Endothelial cell (in vitro differentiated cells): ENCODE results near the gene NLK. TPM values are rescaled to one million over a fixed set of nuclear protein-coding genes. Genes with fewer than 3 reads are reported as not detected.
"Not testable (repeated sequence)": the region's sequence is repeated elsewhere in the genome, so short reads cannot be mapped to it uniquely, and the experiment has no call there.

Experiments used
- DNase-seq: peaks from one replicate; pipeline ENCODE4 v3.0.0; 2021; ENCODE audit warnings: low spot score
- H3K27ac Mint-ChIP-seq: one replicate; pipeline ENCODE4 v1.8.0; 2021; ENCODE audit warnings: mixed read lengths, inconsistent platforms; ENCODE audit not compliant: unreplicated experiment
- H3K27me3 Mint-ChIP-seq: one replicate; pipeline ENCODE4 v1.8.0; 2021; ENCODE audit warnings: mild to moderate bottlenecking, moderate library complexity, mixed read lengths, inconsistent platforms; ENCODE audit not compliant: unreplicated experiment
- H3K36me3 Mint-ChIP-seq: one replicate; pipeline ENCODE4 v1.8.0; 2021; ENCODE audit warnings: mild to moderate bottlenecking, low read depth, mixed read lengths, inconsistent platforms; ENCODE audit not compliant: unreplicated experiment
- H3K4me1 Mint-ChIP-seq: one replicate; pipeline ENCODE4 v1.8.0; 2021; ENCODE audit warnings: mild to moderate bottlenecking, mixed read lengths, inconsistent platforms; ENCODE audit not compliant: unreplicated experiment
- H3K4me3 Mint-ChIP-seq: one replicate; pipeline ENCODE4 v1.8.0; 2021; ENCODE audit warnings: mild to moderate bottlenecking, mixed read lengths, inconsistent platforms; ENCODE audit not compliant: unreplicated experiment
- H3K9me3 Mint-ChIP-seq: one replicate; pipeline ENCODE4 v1.8.0; 2021; ENCODE audit warnings: mixed read lengths, inconsistent platforms; ENCODE audit not compliant: unreplicated experiment
- total RNA-seq: library from RNA; stranded (reverse); fragmentation: NEBNext Ultra II Directional; extraction: Animal tissue kit (Norgen Biotek cat#: 25700); gene quantifications from one replicate; pipeline ENCODE4 v1.2.1, GENCODE V29; 2021; ENCODE audit not compliant: unreplicated experiment
- TF ChIP-seq, protein P1 (sequence below): fragments of 200-600 bp; sonication (generic); IDR thresholded peaks from one replicate; pipeline ENCODE4 v1.5.0; 2021; ENCODE audit warnings: antibody characterized with exemption; ENCODE audit not compliant: unreplicated experiment

NLK gene
- total RNA-seq, 1 donor from 2014 or later = 53.7 TPM

DNA sequence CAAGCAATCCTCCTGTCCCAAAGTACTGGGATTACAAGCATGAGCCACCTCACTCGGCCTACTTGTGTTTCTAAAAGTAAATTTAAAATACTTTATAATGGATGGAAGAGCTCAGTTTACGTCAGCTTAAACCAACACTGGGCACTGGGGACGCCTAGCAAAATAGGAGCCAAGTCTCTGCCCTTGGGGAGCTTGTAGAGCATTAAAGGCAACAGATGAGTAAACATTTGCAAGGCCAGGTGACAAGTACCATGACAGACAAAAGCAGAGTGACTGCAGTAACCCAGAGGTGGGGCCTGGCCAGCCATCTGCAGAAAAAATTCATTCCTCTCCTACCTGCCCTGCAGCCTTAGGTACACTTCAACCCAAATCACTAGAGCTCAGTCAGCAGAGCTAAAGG is 12.1 kb upstream of the NLK start:
- no peaks in the 10 kb centered on the region for H3K9me3 Mint-ChIP-seq
- TF ChIP-seq, protein P1, sequence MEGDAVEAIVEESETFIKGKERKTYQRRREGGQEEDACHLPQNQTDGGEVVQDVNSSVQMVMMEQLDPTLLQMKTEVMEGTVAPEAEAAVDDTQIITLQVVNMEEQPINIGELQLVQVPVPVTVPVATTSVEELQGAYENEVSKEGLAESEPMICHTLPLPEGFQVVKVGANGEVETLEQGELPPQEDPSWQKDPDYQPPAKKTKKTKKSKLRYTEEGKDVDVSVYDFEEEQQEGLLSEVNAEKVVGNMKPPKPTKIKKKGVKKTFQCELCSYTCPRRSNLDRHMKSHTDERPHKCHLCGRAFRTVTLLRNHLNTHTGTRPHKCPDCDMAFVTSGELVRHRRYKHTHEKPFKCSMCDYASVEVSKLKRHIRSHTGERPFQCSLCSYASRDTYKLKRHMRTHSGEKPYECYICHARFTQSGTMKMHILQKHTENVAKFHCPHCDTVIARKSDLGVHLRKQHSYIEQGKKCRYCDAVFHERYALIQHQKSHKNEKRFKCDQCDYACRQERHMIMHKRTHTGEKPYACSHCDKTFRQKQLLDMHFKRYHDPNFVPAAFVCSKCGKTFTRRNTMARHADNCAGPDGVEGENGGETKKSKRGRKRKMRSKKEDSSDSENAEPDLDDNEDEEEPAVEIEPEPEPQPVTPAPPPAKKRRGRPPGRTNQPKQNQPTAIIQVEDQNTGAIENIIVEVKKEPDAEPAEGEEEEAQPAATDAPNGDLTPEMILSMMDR = no peak
- H3K27me3 Mint-ChIP-seq = no peaks in the 10 kb centered on the region
- no peak for DNase-seq
- no peak overlapping the region for H3K4me3 Mint-ChIP-seq
- no peaks in the 10 kb centered on the region for H3K36me3 Mint-ChIP-seq
- no peak overlapping the region for H3K27ac Mint-ChIP-seq
- peaks cover 3% of the 10 kb centered on the region for H3K4me1 Mint-ChIP-seq

DNA sequence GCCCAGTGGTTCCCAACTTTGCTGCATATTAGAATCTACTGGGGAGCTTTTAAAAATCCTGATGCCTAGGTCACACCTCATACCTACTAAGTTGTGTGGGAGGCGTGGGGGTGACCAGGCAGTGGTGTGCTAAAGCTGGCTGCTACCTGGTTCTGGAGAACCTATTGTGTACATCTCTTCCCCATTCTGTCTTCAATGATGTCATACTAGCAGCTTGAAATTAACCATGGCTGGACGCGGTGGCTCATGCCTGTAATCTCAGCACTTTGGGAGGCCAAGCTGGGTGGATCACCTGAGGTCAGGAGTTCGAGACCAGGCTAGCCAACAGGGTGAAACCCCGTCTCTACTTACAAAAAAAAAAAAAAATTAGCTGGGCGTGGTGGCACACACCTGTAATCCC is 11.3 kb upstream of the NLK start:
- H3K36me3 Mint-ChIP-seq = no peaks in the 10 kb centered on the region
- TF ChIP-seq, protein P1 = no peak
- no peak overlapping the region for H3K4me3 Mint-ChIP-seq
- no peak for DNase-seq
- H3K27me3 Mint-ChIP-seq = no peaks in the 10 kb centered on the region
- H3K4me1 Mint-ChIP-seq = peaks cover 3% of the 10 kb centered on the region
- H3K9me3 Mint-ChIP-seq = no peaks in the 10 kb centered on the region
- no peak overlapping the region for H3K27ac Mint-ChIP-seq

DNA sequence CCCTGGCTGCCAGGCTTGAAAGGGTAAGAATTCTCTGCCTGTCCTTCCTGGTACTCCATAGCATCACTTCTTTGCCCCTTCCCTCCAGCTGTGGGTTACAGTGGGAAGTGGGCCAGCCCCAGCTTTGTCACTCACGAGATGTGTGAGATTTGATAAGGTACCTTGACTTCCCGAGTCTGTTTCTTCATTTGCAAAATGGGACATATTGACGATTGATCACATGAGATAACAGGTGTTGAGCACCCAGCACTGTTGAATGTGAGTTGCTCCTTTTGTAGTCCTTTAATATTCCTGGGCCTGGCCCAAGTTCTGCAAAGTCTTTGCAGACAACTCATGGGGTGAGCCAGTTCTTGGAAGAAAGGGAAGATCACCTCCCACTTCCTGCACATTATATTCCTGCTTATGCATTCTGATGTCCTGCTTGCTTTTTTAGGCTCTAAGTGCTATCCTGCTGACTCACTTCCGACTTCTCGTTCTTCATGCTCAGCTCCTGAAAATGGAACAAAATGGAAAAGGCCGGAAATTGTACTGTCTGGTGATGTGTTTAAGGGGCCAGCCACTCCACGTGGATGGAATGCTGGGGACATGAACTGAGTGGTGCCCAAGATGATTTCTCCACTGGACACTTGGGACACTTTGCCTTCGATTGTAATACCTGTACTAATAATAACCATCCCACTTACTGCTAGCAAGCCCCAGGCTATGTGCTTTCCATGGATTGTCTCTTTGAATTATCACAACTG is 8.3 kb upstream of the NLK start:
- H3K4me3 Mint-ChIP-seq = no peak overlapping the region
- TF ChIP-seq, protein P1 = no peak
- H3K27me3 Mint-ChIP-seq = no peaks in the 10 kb centered on the region
- no peaks in the 10 kb centered on the region for H3K9me3 Mint-ChIP-seq
- H3K4me1 Mint-ChIP-seq = peaks cover 6% of the 10 kb centered on the region
- H3K27ac Mint-ChIP-seq = no peak overlapping the region
- no peak for DNase-seq
- H3K36me3 Mint-ChIP-seq = no peaks in the 10 kb centered on the region

DNA sequence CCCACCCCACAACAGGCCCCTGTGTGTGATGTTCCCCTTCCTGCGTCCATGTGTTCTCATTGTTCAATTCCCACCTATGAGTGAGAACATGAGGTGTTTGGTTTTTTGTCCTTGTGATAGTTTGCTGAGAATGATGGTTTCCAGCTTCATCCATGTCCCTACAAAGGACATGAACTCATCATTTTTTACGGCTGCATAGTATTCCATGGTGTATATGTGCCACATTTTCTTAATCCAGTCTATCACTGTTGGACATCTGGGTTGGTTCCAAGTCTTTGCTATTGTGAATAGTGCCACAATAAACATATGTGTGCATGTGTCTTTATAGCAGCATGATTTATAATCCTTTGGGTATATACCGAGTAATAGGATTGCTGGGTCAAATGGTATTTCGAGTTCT is 7.0 kb upstream of the NLK start:
- H3K27me3 Mint-ChIP-seq, H3K4me3 Mint-ChIP-seq, H3K9me3 Mint-ChIP-seq, DNase-seq, H3K36me3 Mint-ChIP-seq, H3K27ac Mint-ChIP-seq: not testable (repeated sequence)
- peaks cover 11% of the 10 kb centered on the region for H3K4me1 Mint-ChIP-seq

DNA sequence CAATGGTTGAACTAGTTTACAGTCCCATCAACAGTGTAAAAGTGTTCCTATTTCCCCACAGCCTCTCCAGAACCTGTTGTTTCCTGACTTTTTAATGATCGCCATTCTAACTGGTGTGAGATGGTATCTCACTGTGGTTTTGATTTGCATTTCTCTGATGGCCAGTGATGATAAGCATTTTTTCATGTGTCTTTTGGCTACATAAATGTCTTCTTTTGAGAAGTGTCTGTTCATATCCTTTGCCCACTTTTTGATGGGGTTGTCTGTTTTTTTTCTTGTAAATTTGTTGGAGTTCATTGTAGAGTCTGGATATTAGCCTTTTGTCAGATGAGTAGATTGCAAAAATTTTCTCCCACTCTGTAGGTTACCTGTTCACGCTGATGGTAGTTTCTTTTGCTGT is 6.6 kb upstream of the NLK start:
- H3K27ac Mint-ChIP-seq, H3K27me3 Mint-ChIP-seq, H3K9me3 Mint-ChIP-seq, H3K4me3 Mint-ChIP-seq, DNase-seq, H3K36me3 Mint-ChIP-seq: not testable (repeated sequence)
- H3K4me1 Mint-ChIP-seq = peaks cover 11% of the 10 kb centered on the region

DNA sequence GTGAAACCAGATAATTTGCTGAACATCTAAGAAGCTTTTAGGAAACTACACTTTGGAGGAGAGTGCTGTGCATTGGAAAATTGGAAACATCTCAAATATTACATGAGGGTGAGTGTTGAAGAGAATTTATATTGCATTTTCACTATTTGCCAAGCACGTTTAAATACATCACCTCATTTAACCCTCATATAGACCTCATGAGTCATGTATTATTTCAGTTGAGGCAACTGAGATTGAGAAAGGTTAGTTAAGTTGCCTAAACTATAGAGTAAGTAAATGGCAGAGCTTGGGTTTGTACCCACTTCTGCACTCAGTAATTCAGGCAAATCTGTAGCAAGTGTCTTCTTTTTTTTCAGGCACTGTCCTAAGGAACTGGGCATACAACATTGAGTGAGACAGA is 3.7 kb upstream of the NLK start:
- peaks cover 6% of the 10 kb centered on the region for H3K27me3 Mint-ChIP-seq
- TF ChIP-seq, protein P1 = no peak
- no peak overlapping the region for H3K27ac Mint-ChIP-seq
- H3K9me3 Mint-ChIP-seq = no peaks in the 10 kb centered on the region
- H3K4me3 Mint-ChIP-seq = no peak overlapping the region
- peaks cover 6% of the 10 kb centered on the region for H3K36me3 Mint-ChIP-seq
- peaks cover 29% of the 10 kb centered on the region for H3K4me1 Mint-ChIP-seq
- DNase-seq = no peak
